Stimulated activated CD8-positive, alpha-beta memory T cell treated with anti-CD3 and anti-CD28 coated beads, Interleukin-7, amount 100 ng/mL, for 48 hours (primary cell): ENCODE measurements around the gene ALG1.
"Not testable (repeated sequence)": the region's sequence is repeated elsewhere in the genome, so short reads cannot be mapped to it uniquely, and the experiment has no call there.

ENCODE experiments used
- DNase-seq, 2 donors: peaks; one replicate each; pipeline ENCODE4 v3.0.0-alpha.2; 2020; ENCODE audit warnings: low read depth in 1 of 2; ENCODE audit errors: extremely low read depth in 1 of 2

The ALG1 gene

GRCh38 chr16:5097061-5097469, 25.4 kb downstream of the ALG1 start:
- peak in 1 of 2 donors; percentile 20 for DNase-seq

GRCh38 chr16:5097470-5098220, 26.0 kb downstream of the ALG1 start, which contains the start of gene EEF2KMT:
Gene EEF2KMT (minus strand): TSS chr16:5097795. CDS start chr16:5097739, 56 bp downstream.
- DNase-seq = peak; percentile 86 to 96

- DNase-seq = peak; percentile 56
Measured at GRCh38 chr16:5098221-5099159, 26.8 kb downstream of the ALG1 start.

- DNase-seq = not testable (repeated sequence)
Measured at GRCh38 chr16:5099174-5099573, 27.5 kb downstream of the ALG1 start.

GRCh38 chr16:5103296-5104032, 31.8 kb downstream of the ALG1 start:
- not testable (repeated sequence) for DNase-seq

GRCh38 chr16:5105039-5105438, 33.4 kb downstream of the ALG1 start:
- DNase-seq = not testable (repeated sequence)

GRCh38 chr16:5108505-5109158, 37.0 kb downstream of the ALG1 start:
- no peak for DNase-seq

- DNase-seq = not testable (repeated sequence)
Measured at GRCh38 chr16:5110933-5111332, 39.3 kb downstream of the ALG1 start.

GRCh38 chr16:5116780-5117295, 45.2 kb downstream of the ALG1 start:
- DNase-seq = not testable (repeated sequence)

GRCh38 chr16:5117300-5118087, 45.9 kb downstream of the ALG1 start:
- peak in 1 of 2 donors; percentile 23 for DNase-seq

GRCh38 chr16:5131467-5132004, 59.9 kb downstream of the ALG1 start:
- not testable (repeated sequence) for DNase-seq

- DNase-seq = not testable (repeated sequence)
Measured at GRCh38 chr16:5132915-5133600, 61.4 kb downstream of the ALG1 start.

GRCh38 chr16:5134739-5135452, 63.3 kb downstream of the ALG1 start:
- not testable (repeated sequence) for DNase-seq
